ENCODE results near the gene RIMKLA.

The RIMKLA gene

GRCh38 chr1:42380586-42381279 is at the start of gene RIMKLA:
TSS of gene RIMKLA (plus strand) at chr1:42380792. CDS start at chr1:42380935, 143 bp downstream.
- in situ Hi-C loops (cut with MboI; ENCODE audit: low sequenced_read_pairs): no loop called here

- in situ Hi-C loops (cut with MboI; ENCODE audit: low sequenced_read_pairs): no loop called here
Observed at GRCh38 chr1:42332877-42333276, 47.7 kb upstream of the RIMKLA start.

GRCh38 chr1:42333662-42334239 is 46.8 kb upstream of the RIMKLA start:
- in situ Hi-C loops (cut with MboI; ENCODE audit: low sequenced_read_pairs): no loop called here

- in situ Hi-C loops (cut with MboI; ENCODE audit: low sequenced_read_pairs): no loop called here
Observed at GRCh38 chr1:42334240-42335049, 46.1 kb upstream of the RIMKLA start.

- in situ Hi-C loops (cut with MboI; ENCODE audit: low sequenced_read_pairs): no loop called here
Observed at GRCh38 chr1:42335050-42335808, 45.4 kb upstream of the RIMKLA start, which contains the start of gene FOXJ3. TSS of gene FOXJ3 (minus strand) at chr1:42335235. CDS start at chr1:42311093, 24,142 bp downstream.

- in situ Hi-C loops (cut with MboI; ENCODE audit: low sequenced_read_pairs): no loop called here
Observed at GRCh38 chr1:42335809-42336518, 44.6 kb upstream of the RIMKLA start.

GRCh38 chr1:42336978-42337377 is 43.6 kb upstream of the RIMKLA start:
- in situ Hi-C loops (cut with MboI; ENCODE audit: low sequenced_read_pairs): no loop called here

- in situ Hi-C loops (cut with MboI; ENCODE audit: low sequenced_read_pairs): no loop called here
Observed at GRCh38 chr1:42340093-42340492, 40.5 kb upstream of the RIMKLA start.

- in situ Hi-C loops (cut with MboI; ENCODE audit: low sequenced_read_pairs): no loop called here
Observed at GRCh38 chr1:42340901-42341300, 39.7 kb upstream of the RIMKLA start.

- in situ Hi-C loops (cut with MboI; ENCODE audit: low sequenced_read_pairs): no loop called here
Observed at GRCh38 chr1:42343049-42343448, 37.5 kb upstream of the RIMKLA start.

GRCh38 chr1:42348498-42348897 is 32.1 kb upstream of the RIMKLA start:
- in situ Hi-C loops (cut with MboI; ENCODE audit: low sequenced_read_pairs): no loop called here

- in situ Hi-C loops (cut with MboI; ENCODE audit: low sequenced_read_pairs): no loop called here
Observed at GRCh38 chr1:42350086-42350485, 30.5 kb upstream of the RIMKLA start.

- in situ Hi-C loops (cut with MboI; ENCODE audit: low sequenced_read_pairs): no loop called here
Observed at GRCh38 chr1:42358791-42359190, 21.8 kb upstream of the RIMKLA start.

GRCh38 chr1:42359466-42359865 is 21.1 kb upstream of the RIMKLA start:
- in situ Hi-C loops (cut with MboI; ENCODE audit: low sequenced_read_pairs): no loop called here

- in situ Hi-C loops (cut with MboI; ENCODE audit: low sequenced_read_pairs): no loop called here
Observed at GRCh38 chr1:42364089-42364488, 16.5 kb upstream of the RIMKLA start.

GRCh38 chr1:42364542-42364941 is 16.1 kb upstream of the RIMKLA start:
- in situ Hi-C loops (cut with MboI; ENCODE audit: low sequenced_read_pairs): no loop called here

- in situ Hi-C loops (cut with MboI; ENCODE audit: low sequenced_read_pairs): no loop called here
Observed at GRCh38 chr1:42365118-42365517, 15.5 kb upstream of the RIMKLA start.

- in situ Hi-C loops (cut with MboI; ENCODE audit: low sequenced_read_pairs): no loop called here
Observed at GRCh38 chr1:42368096-42368795, 12.3 kb upstream of the RIMKLA start.

GRCh38 chr1:42369471-42369870 is 11.1 kb upstream of the RIMKLA start:
- in situ Hi-C loops (cut with MboI; ENCODE audit: low sequenced_read_pairs): no loop called here

All from hTERT RPE-1 (cell line).